IPS-20b (cell line): Measurements from ENCODE around the gene RPGR.

Source experiments
- H3K27ac ChIP-seq: one replicate; pipeline ENCODE4 v1.5.1; 2013; ENCODE audit warnings: low read length
- H3K27me3 ChIP-seq: 2 replicates; pipeline ENCODE4 v1.6.1; 2013; ENCODE audit warnings: mild to moderate bottlenecking, low read length, inconsistent platforms; ENCODE audit not compliant: insufficient read depth
- H3K36me3 ChIP-seq: 2 replicates; pipeline ENCODE4 v1.6.1; 2013; ENCODE audit warnings: low read depth, mild to moderate bottlenecking, inconsistent platforms, low read length, moderate library complexity; ENCODE audit not compliant: insufficient read depth
- H3K4me1 ChIP-seq: 2 replicates; pipeline ENCODE4 v1.6.1; 2013; ENCODE audit warnings: mild to moderate bottlenecking, control low read depth, inconsistent platforms, low read length, moderate library complexity; ENCODE audit not compliant: insufficient read depth
- H3K4me3 ChIP-seq: 2 replicates; pipeline ENCODE4 v1.5.1; 2013; ENCODE audit warnings: mild to moderate bottlenecking, low read length, inconsistent platforms
- H3K9ac ChIP-seq: 2 replicates; pipeline ENCODE4 v1.6.1; 2013; ENCODE audit warnings: low read depth, mild to moderate bottlenecking, inconsistent platforms, low read length, moderate library complexity
- H3K9me3 ChIP-seq: 2 replicates; pipeline ENCODE4 v1.6.1; 2013; ENCODE audit warnings: mild to moderate bottlenecking, low read depth, low read length, inconsistent platforms; ENCODE audit not compliant: insufficient read depth

Gene RPGR

DNA sequence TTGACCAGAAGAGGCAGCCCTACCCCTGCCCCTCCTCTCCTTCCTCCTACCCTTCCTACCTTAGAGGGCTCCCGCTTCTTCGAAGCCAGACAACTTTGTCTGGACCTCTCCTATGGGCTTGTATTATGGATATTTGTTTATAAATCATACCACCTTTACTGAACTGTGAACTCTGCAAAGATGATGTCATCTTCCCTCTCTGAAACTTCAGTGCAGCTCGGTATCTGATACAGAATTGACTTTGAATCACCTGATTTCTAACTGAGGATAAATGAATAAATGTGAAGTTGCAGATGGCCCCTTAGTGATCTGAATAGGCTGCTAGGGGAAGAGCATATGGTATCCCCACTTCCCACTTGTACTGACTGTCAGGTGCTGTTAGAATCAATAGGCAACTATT lies 24.0 kb upstream of the RPGR start:
- H3K27me3 ChIP-seq, result no peaks in the 10 kb centered on the region
- H3K4me1 ChIP-seq, result no peaks in the 10 kb centered on the region
- H3K36me3 ChIP-seq, result no peaks in the 10 kb centered on the region
- no peak overlapping the region for H3K4me3 ChIP-seq
- H3K9ac ChIP-seq, result no peak overlapping the region
- no peaks in the 10 kb centered on the region for H3K9me3 ChIP-seq
- no peak overlapping the region for H3K27ac ChIP-seq

DNA sequence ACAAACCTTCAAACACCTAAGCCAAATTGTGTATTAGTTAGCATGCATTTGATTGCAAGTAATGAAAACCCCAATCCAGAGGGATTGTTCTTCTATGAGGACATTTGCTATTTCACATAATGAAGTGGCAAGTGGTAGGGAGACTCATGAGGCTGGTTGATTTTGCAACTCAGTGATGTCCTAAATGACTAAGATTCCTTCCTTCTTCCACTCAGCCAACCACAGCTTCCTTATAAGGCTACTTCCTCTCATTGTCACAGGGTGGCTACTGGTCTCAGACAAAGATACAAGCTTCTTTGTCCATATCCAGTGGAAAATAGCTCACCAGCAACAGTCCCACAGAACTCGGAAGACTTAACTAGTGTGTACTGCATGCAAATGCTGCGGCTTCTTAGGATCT lies 19.8 kb upstream of the RPGR start:
- Histone ChIP-seq H3K4me3 (no peak overlapping the region), H3K27ac (no peak overlapping the region), H3K9ac (no peak overlapping the region), H3K9me3 (no peaks in the 10 kb centered on the region), H3K36me3 (no peaks in the 10 kb centered on the region), H3K4me1 (no peaks in the 10 kb centered on the region), H3K27me3 (no peaks in the 10 kb centered on the region)

DNA sequence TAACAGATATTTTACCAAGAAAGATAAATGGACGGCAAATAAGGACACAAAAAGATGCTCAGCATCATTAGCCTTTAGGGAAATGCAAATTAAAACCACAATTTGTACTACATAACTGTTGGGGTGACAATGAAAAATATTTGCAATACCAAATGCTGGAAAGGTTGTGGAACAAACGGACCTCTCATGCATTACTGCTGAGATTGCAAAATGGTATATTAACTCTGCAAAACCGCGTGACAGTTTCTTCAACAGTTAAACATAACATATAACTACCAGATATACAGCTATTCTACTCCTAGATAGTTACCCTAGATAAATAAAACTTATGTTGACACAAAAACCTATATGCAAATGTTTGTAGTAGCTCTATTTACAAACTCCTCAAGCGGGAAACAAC lies 18.8 kb upstream of the RPGR start:
- Histone ChIP-seq H3K9ac (no peak overlapping the region), H3K4me1 (no peaks in the 10 kb centered on the region), H3K36me3 (no peaks in the 10 kb centered on the region), H3K9me3 (no peaks in the 10 kb centered on the region), H3K27me3 (no peaks in the 10 kb centered on the region), H3K27ac (no peak overlapping the region), H3K4me3 (no peak overlapping the region)

DNA sequence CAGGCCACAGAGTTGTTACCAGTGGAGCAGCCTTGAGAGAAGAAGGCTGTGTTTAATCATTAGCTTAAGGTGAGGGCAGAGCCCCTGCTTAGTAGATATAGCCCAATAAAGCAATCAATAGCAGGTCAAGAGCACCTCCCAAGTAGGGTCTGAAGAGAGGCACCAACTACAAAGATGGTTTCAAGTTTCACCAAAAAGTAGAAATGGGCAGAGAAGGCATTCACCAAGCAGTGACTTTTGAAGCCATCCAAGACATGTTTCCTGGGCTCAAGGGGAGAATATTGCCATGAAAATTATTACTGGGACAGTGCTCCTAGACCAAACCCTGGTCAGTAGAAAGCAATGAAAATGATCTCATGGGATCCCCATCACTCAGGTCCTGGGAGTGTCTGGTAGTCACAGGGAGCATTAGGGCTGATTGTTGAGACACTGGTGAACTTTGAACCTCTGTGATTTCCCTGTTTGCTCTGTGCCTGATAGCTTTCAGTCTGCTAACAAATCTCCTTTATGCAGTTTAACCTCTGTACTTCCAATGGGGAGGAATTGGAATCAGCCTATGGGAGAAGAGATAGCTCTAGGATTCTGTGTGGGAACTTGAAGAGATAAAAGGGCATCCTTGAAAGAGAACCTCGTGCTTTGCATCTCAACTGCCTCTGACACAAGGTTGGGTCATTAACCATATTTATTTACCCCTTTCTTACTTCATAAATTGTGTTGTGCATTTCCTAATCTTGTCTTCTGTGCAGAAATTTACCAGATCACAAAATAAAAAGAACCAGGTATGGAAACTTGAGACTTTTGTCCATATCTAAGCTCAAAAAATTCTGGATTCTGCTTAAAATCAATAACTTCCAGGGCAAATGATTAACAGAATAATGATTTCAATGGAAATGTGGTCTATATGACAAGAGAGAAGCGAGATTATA lies 15.8 kb upstream of the RPGR start:
- Histone ChIP-seq H3K27ac (no peak overlapping the region), H3K4me3 (no peak overlapping the region), H3K9me3 (no peaks in the 10 kb centered on the region), H3K36me3 (no peaks in the 10 kb centered on the region), H3K4me1 (no peaks in the 10 kb centered on the region), H3K27me3 (no peaks in the 10 kb centered on the region), H3K9ac (no peak overlapping the region)

DNA sequence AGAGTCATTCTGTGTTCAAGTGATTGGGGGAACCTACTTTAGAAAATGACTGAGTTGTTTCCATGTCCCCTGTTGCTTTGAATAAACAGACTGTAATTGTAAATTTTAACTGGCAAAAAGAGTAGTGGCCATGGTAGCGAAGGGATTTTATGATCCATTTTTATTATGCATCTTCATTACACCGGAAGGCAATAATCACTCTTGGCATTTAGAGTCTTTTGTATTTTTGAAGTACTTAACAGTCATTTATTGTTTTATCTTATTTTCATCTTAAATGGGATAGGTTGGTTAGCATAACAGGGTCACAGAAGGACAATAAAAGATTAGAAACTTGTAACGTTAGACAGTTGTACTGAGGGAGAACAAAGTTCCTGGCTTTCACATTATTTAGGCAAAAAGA lies 14.1 kb upstream of the RPGR start:
- no peak overlapping the region for H3K4me3 ChIP-seq
- H3K4me1 ChIP-seq, result no peaks in the 10 kb centered on the region
- H3K36me3 ChIP-seq, result no peaks in the 10 kb centered on the region
- no peaks in the 10 kb centered on the region for H3K27me3 ChIP-seq
- H3K27ac ChIP-seq, result no peak overlapping the region
- H3K9me3 ChIP-seq, result no peaks in the 10 kb centered on the region
- no peak overlapping the region for H3K9ac ChIP-seq

DNA sequence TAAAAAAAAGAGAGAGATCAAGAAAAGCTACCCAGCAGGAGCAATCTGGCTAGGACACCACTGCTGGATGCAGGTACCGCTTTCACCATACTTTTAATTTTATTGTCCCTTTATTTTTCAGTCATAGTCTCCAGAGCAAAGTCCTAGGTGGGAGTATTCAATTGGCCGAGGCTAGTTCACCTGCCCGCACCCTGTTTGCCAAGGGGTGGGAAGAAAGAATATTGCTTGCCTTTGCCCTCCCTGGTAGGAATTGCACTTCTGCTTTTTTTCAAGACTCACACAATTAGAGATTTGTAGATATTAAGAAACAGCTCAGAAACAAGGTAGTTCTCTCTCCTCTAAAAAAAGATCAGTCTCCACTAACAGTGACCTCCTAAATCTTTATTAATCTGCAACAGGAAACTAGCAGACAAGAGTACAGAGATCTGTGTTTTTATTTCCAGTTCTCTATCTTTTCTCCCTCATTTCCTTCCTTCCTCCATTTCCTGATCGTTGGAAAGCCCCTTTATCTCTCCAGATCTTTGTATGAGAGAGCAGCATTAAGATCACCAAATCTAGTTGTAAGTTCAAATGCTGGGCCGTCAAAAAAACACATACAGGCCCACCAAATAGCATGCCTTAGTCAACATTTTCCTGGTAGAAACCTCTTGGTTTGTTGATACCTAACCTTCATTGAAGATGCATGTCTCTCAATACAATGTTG lies 9.4 kb upstream of the RPGR start:
- Histone ChIP-seq H3K36me3 (no peaks in the 10 kb centered on the region), H3K4me3 (no peak overlapping the region), H3K27me3 (no peaks in the 10 kb centered on the region), H3K9ac (no peak overlapping the region), H3K27ac (no peak overlapping the region), H3K4me1 (no peaks in the 10 kb centered on the region), H3K9me3 (no peaks in the 10 kb centered on the region)

DNA sequence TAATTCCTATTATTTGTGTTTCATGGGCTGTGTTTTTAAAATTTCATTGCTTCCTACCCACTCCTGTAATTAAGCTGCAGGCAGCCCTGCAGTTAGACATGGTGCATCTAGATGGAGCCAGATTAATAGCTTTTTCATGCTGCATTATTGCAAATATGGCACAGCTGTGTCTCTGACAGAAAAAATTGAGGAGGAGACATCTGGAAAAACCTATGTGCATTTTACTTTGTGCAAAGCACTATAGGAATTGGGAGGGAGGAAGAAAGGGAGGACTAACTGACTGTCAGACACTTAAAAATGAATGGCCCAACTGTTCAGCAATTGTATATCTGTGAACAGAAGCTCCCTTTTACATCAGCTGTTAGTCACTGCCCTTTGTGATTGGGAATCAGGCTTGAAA lies 8.1 kb upstream of the RPGR start:
- Histone ChIP-seq H3K27me3 (no peaks in the 10 kb centered on the region), H3K4me3 (no peak overlapping the region), H3K4me1 (no peaks in the 10 kb centered on the region), H3K9me3 (no peaks in the 10 kb centered on the region), H3K9ac (no peak overlapping the region), H3K36me3 (no peaks in the 10 kb centered on the region), H3K27ac (no peak overlapping the region)

DNA sequence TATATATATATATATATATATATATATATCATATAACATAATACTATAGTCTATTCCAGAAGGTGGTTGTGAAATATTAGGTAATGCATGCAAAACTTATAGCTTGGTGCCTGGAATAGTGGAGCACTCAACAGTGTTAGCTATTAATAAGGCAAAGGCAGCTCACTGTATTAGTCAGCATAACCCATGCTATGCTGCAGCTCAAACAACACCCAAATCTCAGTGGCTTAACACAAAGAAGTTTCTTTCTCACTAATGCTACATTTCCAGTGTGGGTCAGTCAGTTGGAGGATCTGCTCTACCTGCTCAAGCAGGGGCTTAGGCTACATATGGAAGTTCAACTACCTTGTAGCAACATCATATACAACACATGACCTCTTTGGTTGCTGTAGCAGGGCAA lies 5.2 kb upstream of the RPGR start:
- Histone ChIP-seq H3K9ac (no peak overlapping the region), H3K36me3 (no peaks in the 10 kb centered on the region), H3K4me1 (no peaks in the 10 kb centered on the region), H3K4me3 (no peak overlapping the region), H3K27ac (no peak overlapping the region), H3K9me3 (no peaks in the 10 kb centered on the region), H3K27me3 (no peaks in the 10 kb centered on the region)

GRCh38 chrX:38327775-38328081 lies 419 bp upstream of the RPGR start:
- Histone ChIP-seq H3K27ac (no peak overlapping the region), H3K9ac (no peak overlapping the region)

GRCh38 chrX:38326086-38326485 lies 1.2 kb downstream of the RPGR start:
- peak overlapping the region; percentile 73; the same call in 1 of the 2 replicates for H3K9ac ChIP-seq
- no peaks in the 10 kb centered on the region for H3K9me3 ChIP-seq
- H3K4me3 ChIP-seq, result peak overlapping the region; percentile 76
- H3K4me1 ChIP-seq, result peaks cover 4% of the 10 kb centered on the region; the same call in 1 of the 2 replicates
- no peaks in the 10 kb centered on the region for H3K27me3 ChIP-seq
- no peak overlapping the region for H3K27ac ChIP-seq
- no peaks in the 10 kb centered on the region for H3K36me3 ChIP-seq

More at GRCh38 chrX:38327775-38328081, 419 bp upstream of the RPGR start:
- Histone ChIP-seq H3K4me1 (peaks cover 4% of the 10 kb centered on the region; the same call in 1 of the 2 replicates), H3K4me3 (peak overlapping the region; percentile 76), H3K9me3 (no peaks in the 10 kb centered on the region), H3K27me3 (no peaks in the 10 kb centered on the region), H3K36me3 (no peaks in the 10 kb centered on the region)

GRCh38 chrX:38320819-38321218 lies 6.5 kb downstream of the RPGR start:
- Histone ChIP-seq H3K4me3 (no peak overlapping the region), H3K9ac (no peak overlapping the region), H3K4me1 (no peaks in the 10 kb centered on the region), H3K27me3 (no peaks in the 10 kb centered on the region), H3K36me3 (0 out of 2 replicates have a peak, but pooled peaks cover 7% of the 10 kb centered on the region), H3K27ac (no peak overlapping the region), H3K9me3 (no peaks in the 10 kb centered on the region)

- no peak overlapping the region for H3K9ac ChIP-seq
- no peak overlapping the region for H3K27ac ChIP-seq
- no peaks in the 10 kb centered on the region for H3K9me3 ChIP-seq
- H3K4me1 ChIP-seq, result no peaks in the 10 kb centered on the region
- no peaks in the 10 kb centered on the region for H3K27me3 ChIP-seq
- H3K36me3 ChIP-seq, result 0 out of 2 replicates have a peak, but pooled peaks cover 7% of the 10 kb centered on the region
- no peak overlapping the region for H3K4me3 ChIP-seq
Measured at GRCh38 chrX:38318606-38319005, 8.7 kb downstream of the RPGR start.
